ENCODE results near the gene APLNR. TPM values are rescaled to one million over a fixed set of nuclear protein-coding genes. Genes with fewer than 3 reads are reported as not detected.
"Not testable (repeated sequence)": the region's sequence is repeated elsewhere in the genome, so short reads cannot be mapped to it uniquely, and the experiment has no call there.

Gene APLNR
- 50.7 TPM for total RNA-seq
- polyA plus RNA-seq = 3.4 TPM

DNA sequence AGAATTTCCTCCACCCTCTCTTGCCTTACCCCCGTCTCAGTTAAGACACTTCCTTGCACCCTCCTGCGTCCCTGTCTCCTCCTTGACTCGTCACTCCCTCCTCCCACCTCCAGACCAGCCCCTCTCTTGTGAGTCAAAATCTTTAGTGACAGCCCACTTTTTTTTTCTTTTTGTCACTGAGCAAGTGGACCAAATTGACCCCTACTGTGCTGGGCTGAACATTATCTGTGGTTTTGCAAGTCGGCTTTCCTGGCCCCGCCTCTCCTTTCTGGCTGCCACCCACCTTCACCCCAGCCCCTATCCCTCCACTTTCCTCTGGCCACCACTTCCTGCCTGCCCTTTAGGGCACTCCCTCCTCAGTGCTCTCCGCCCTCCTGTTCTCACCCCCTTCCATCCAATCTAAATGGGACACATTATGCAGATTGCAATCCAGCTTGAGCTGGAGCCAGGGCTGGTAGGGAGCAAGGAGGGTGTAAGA, at the start of gene APLNR:
TSS of gene APLNR (minus strand) at position 47 of the 478 bp plus-strand sequence. CDS start 246 bp downstream, outside the sequence.
- no peaks in the 10 kb centered on the region for H3K36me3 ChIP-seq (ENCODE audit: insufficient read depth)
- no peaks in the 10 kb centered on the region for H3K4me1 ChIP-seq (ENCODE audit: insufficient read depth)
- H3K27ac ChIP-seq (ENCODE audit: low read depth) = no peak within 1 kb of the TSS
- WGBS = 45% methylated on average over 6 of the region's 6 CpGs
- H3K4me3 ChIP-seq (ENCODE audit: low read depth, low read length) = no peak within 1 kb of the TSS
- no peak for DNase-seq (ENCODE audit: extremely low spot score)

DNA sequence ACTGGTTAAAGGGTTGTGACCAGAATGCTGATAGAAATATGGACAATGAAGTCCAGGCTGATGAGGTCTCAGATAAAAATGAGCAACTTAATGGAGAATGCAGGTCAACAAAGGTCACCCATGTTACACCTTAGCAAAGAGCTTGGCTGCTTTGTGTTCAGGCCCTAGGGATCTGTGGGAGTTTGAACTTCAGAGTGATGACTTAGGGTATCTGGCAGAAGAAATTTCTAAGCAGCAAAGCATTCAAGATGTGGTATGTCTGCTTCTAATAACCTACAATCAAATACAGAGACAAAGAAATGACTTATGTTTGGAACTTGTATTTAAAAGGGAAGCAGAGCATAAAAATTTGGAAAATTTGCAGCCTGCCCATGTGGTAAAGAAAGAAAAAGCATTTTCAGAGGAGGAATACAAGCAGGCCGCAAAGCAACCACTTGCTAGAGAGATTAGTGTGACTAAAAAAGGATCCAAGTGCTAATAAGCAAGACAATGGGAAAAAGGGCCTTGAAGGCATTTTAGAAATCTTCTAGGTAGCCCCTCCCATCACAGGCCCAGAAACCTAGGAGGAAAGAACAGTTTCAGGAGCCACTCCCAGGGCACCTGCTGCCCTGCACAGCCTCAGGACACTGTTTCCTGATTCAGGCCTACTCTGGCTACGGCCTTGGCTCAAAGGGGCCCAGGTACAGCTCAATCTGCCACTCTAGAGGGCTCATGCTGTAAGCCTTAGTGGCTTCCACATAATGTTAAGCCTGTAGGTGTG, 46.4 kb upstream of the APLNR start:
- H3K4me1 ChIP-seq (ENCODE audit: insufficient read depth) = no peaks in the 10 kb centered on the region
- WGBS = 91% methylated on average over 2 of the region's 2 CpGs
- DNase-seq (ENCODE audit: extremely low spot score) = no peak

DNA sequence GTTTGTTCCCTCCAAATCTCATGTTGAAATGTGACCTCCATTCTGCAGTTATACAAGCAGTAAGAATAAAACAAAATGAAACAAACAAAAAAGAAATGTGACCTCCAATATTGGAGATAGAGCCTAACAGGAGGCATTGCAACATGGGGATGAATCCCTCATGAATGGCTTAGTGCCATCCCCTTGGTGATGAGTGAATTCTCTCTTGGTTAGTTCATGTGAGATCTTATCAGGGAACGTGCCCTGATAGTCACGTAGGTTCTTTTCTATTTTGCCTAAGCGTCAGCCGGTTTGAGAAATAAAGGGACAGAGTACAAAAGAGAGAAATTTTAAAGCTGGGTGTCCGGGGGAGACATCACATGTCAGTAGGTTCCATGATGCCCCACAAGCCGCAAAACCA, 44.5 kb upstream of the APLNR start:
- 90% methylated on average over 6 of the region's 6 CpGs for WGBS
- DNase-seq (ENCODE audit: extremely low spot score); H3K4me3 ChIP-seq (ENCODE audit: low read depth, low read length); H3K27ac ChIP-seq (ENCODE audit: low read depth); H3K4me1 ChIP-seq (ENCODE audit: insufficient read depth); H3K36me3 ChIP-seq (ENCODE audit: insufficient read depth): not testable (repeated sequence)

More for the DNA sequence above, 46.4 kb upstream of the APLNR start:
- no peak overlapping the region for H3K4me3 ChIP-seq (ENCODE audit: low read depth, low read length)
- H3K36me3 ChIP-seq (ENCODE audit: insufficient read depth) = no peaks in the 10 kb centered on the region
- H3K27ac ChIP-seq (ENCODE audit: low read depth) = no peak overlapping the region

- Histone ChIP-seq H3K4me3 (ENCODE audit: low read depth, low read length) (no peak overlapping the region), H3K36me3 (ENCODE audit: insufficient read depth) (no peaks in the 10 kb centered on the region), H3K27ac (ENCODE audit: low read depth) (no peak overlapping the region), H3K4me1 (ENCODE audit: insufficient read depth) (no peaks in the 10 kb centered on the region)
- WGBS = 86% methylated on average over 5 of the region's 5 CpGs
- no peak for DNase-seq (ENCODE audit: extremely low spot score)
Observed at GRCh38 chr11:57279116-57279515, 42.1 kb upstream of the APLNR start.

DNA sequence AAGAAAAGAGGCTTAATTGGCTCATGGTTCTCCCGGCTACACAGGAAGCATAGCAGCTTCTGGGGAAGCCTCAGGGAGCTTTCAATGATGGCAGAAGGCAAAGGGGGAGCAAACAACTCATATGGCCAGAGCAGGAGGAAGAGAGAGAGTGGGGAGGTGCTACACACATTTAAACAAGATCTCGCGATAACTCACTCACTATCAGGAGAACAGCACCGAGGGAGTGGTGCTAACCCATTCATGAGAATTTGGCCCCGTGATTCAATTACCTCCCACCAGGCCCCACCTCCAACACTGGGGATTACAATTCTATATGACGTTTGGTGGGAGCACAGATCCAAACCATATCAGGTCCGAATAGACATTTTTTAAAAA, 41.7 kb upstream of the APLNR start:
- Histone ChIP-seq H3K4me1 (ENCODE audit: insufficient read depth) (no peaks in the 10 kb centered on the region), H3K4me3 (ENCODE audit: low read depth, low read length) (no peak overlapping the region), H3K36me3 (ENCODE audit: insufficient read depth) (no peaks in the 10 kb centered on the region), H3K27ac (ENCODE audit: low read depth) (no peak overlapping the region)
- 80% methylated on average over 7 of the region's 7 CpGs for WGBS
- no peak for DNase-seq (ENCODE audit: extremely low spot score)

- Histone ChIP-seq H3K4me1 (ENCODE audit: insufficient read depth) (no peaks in the 10 kb centered on the region), H3K4me3 (ENCODE audit: low read depth, low read length) (no peak overlapping the region), H3K36me3 (ENCODE audit: insufficient read depth) (no peaks in the 10 kb centered on the region), H3K27ac (ENCODE audit: low read depth) (peak overlapping the region; percentile 53)
- DNase-seq (ENCODE audit: extremely low spot score) = peak; percentile 59
- WGBS = 10% methylated on average over 14 of the region's 14 CpGs
Observed at GRCh38 chr11:57277845-57278720, 41.0 kb upstream of the APLNR start.

GRCh38 chr11:57276971-57277675, 40.1 kb upstream of the APLNR start:
- Histone ChIP-seq H3K27ac (ENCODE audit: low read depth) (no peak overlapping the region), H3K36me3 (ENCODE audit: insufficient read depth) (no peaks in the 10 kb centered on the region), H3K4me3 (ENCODE audit: low read depth, low read length) (no peak overlapping the region), H3K4me1 (ENCODE audit: insufficient read depth) (no peaks in the 10 kb centered on the region)
- no peak for DNase-seq (ENCODE audit: extremely low spot score)
- WGBS = 67% methylated on average over 6 of the region's 6 CpGs

- Histone ChIP-seq H3K4me1 (ENCODE audit: insufficient read depth) (no peaks in the 10 kb centered on the region), H3K4me3 (ENCODE audit: low read depth, low read length) (no peak overlapping the region), H3K36me3 (ENCODE audit: insufficient read depth) (no peaks in the 10 kb centered on the region), H3K27ac (ENCODE audit: low read depth) (no peak overlapping the region)
- DNase-seq (ENCODE audit: extremely low spot score) = no peak
- WGBS = 74% methylated on average over 3 of the region's 3 CpGs
Observed at GRCh38 chr11:57276169-57276970, 39.3 kb upstream of the APLNR start.

DNA sequence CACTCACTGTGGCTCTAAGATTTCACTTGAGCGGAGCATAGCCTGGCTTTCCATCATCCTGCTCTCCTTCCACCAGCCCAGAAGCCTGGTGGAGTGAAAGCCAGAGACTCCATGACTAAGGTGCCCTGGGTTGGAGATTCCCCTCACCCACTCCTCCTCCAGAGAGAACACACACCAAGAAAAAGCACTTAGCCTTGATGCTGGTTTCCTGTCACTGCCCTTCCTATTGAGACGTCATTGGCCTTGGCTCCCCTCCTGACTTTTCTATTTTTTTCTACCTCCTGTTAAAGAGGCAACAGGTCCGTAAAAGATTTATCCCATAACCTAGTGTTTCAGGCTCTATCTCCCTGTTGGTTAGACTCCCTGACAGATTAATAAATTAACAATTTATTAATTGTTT, 38.5 kb upstream of the APLNR start:
- Histone ChIP-seq H3K36me3 (ENCODE audit: insufficient read depth) (no peaks in the 10 kb centered on the region), H3K4me1 (ENCODE audit: insufficient read depth) (no peaks in the 10 kb centered on the region), H3K27ac (ENCODE audit: low read depth) (no peak overlapping the region), H3K4me3 (ENCODE audit: low read depth, low read length) (no peak overlapping the region)
- 63% methylated on average over 3 of the region's 3 CpGs for WGBS
- no peak for DNase-seq (ENCODE audit: extremely low spot score)

GRCh38 chr11:57274904-57275498, 38.0 kb upstream of the APLNR start:
- DNase-seq (ENCODE audit: extremely low spot score) = no peak
- WGBS = 50% methylated on average over 1 of the region's 1 CpG
- Histone ChIP-seq H3K4me3 (ENCODE audit: low read depth, low read length) (no peak overlapping the region), H3K27ac (ENCODE audit: low read depth) (no peak overlapping the region), H3K4me1 (ENCODE audit: insufficient read depth) (no peaks in the 10 kb centered on the region), H3K36me3 (ENCODE audit: insufficient read depth) (no peaks in the 10 kb centered on the region)

- 93% methylated on average over 4 of the region's 4 CpGs for WGBS
- no peak overlapping the region for H3K27ac ChIP-seq (ENCODE audit: low read depth)
- DNase-seq (ENCODE audit: extremely low spot score) = no peak
- H3K4me1 ChIP-seq (ENCODE audit: insufficient read depth) = no peaks in the 10 kb centered on the region
- H3K4me3 ChIP-seq (ENCODE audit: low read depth, low read length) = no peak overlapping the region
- no peaks in the 10 kb centered on the region for H3K36me3 ChIP-seq (ENCODE audit: insufficient read depth)
Observed at GRCh38 chr11:57273448-57274058, 36.5 kb upstream of the APLNR start.

DNA sequence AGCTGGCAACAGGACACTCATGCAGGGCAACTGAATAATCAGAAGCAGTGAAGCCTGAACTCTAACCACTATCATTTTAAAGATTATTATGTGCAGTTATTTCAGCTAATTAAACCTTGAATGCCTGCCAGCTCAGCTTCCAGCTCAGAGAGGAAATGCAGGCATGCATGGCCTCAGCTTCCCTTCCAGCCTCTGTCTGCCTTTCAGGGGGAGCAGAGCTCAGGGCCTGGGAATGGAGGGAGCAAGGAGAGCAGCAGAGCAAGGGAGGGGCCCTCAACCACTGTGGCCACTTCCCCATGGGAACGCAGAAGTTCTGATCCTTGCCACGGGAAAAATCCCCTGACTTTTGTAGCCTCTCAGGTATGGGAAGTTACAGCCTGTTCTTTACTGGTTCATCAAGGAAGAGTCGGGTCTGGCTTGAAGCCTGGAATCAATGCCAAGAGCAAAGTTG, 32.5 kb upstream of the APLNR start:
- no peak overlapping the region for H3K4me3 ChIP-seq (ENCODE audit: low read depth, low read length)
- no peaks in the 10 kb centered on the region for H3K4me1 ChIP-seq (ENCODE audit: insufficient read depth)
- no peak overlapping the region for H3K27ac ChIP-seq (ENCODE audit: low read depth)
- H3K36me3 ChIP-seq (ENCODE audit: insufficient read depth) = no peaks in the 10 kb centered on the region
- no peak for DNase-seq (ENCODE audit: extremely low spot score)
- WGBS = 36% methylated on average over 3 of the region's 3 CpGs
